Mesenchymal stem cell (in vitro differentiated cells and primary cell): ENCODE data around the gene GRK3.

ENCODE experiments used
- DNase-seq: peaks from one replicate; pipeline ENCODE4 v3.0.0-alpha.2; 2013
- H2AFZ ChIP-seq: one replicate; pipeline ENCODE4 v1.6.1; 2013; ENCODE audit warnings: low read depth, mild to moderate bottlenecking, control low read depth, inconsistent platforms, low read length, moderate library complexity
- H2AK5ac ChIP-seq: 2 replicates; pipeline ENCODE4 v1.6.1; 2013; ENCODE audit warnings: low read length, moderate library complexity, mild to moderate bottlenecking, inconsistent platforms; ENCODE audit not compliant: severe bottlenecking
- H2BK120ac ChIP-seq: one replicate; pipeline ENCODE4 v1.6.1; 2013; ENCODE audit warnings: low read depth, mild to moderate bottlenecking, inconsistent platforms, low read length, moderate library complexity
- H2BK12ac ChIP-seq, 2 experiments: one replicate each; pipeline ENCODE4 v1.6.1; 2013; ENCODE audit warnings: inconsistent platforms in 2 of 2, low read length in 2 of 2, mild to moderate bottlenecking in 2 of 2, moderate library complexity in 2 of 2, control low read depth in 1 of 2
- H2BK15ac ChIP-seq: one replicate; pipeline ENCODE4 v1.6.1; 2013; ENCODE audit warnings: mild to moderate bottlenecking, low read depth, inconsistent platforms; ENCODE audit not compliant: poor library complexity, severe bottlenecking
- H2BK5ac ChIP-seq: 2 replicates; pipeline ENCODE4 v1.6.1; 2013; ENCODE audit warnings: low read depth, mild to moderate bottlenecking, low read length, control low read depth, inconsistent platforms; ENCODE audit not compliant: poor library complexity, severe bottlenecking
- H3K14ac ChIP-seq, 2 experiments: one replicate each; pipeline ENCODE4 v1.6.1; 2013; ENCODE audit warnings: inconsistent platforms in 2 of 2, low read length in 2 of 2, control low read depth in 1 of 2, mild to moderate bottlenecking in 1 of 2, moderate library complexity in 1 of 2
- H3K18ac ChIP-seq, 2 experiments: one replicate each; pipeline ENCODE4 v1.6.1; 2013; ENCODE audit warnings: inconsistent platforms in 2 of 2, low read length in 2 of 2, control low read depth in 1 of 2, low read depth in 1 of 2, mild to moderate bottlenecking in 1 of 2
- H3K23ac ChIP-seq, 2 experiments: one replicate each; pipeline ENCODE4 v1.6.1; 2013; ENCODE audit warnings: inconsistent platforms in 2 of 2, low read length in 2 of 2, mild to moderate bottlenecking in 2 of 2, moderate library complexity in 2 of 2, control low read depth in 1 of 2
- H3K27ac ChIP-seq: 2 replicates; pipeline ENCODE4 v1.5.1; 2013; ENCODE audit warnings: mild to moderate bottlenecking, moderate library complexity, low read length, control low read depth, inconsistent platforms; ENCODE audit not compliant: poor library complexity, severe bottlenecking
- H3K27me3 ChIP-seq, 2 experiments: 2 replicates each; pipeline versions ENCODE4 v1.6.1 to v1.7.0; 2013; ENCODE audit warnings: low read length in 2 of 2, mild to moderate bottlenecking in 2 of 2, moderate library complexity in 2 of 2, control low read depth in 1 of 2, inconsistent platforms in 1 of 2; ENCODE audit not compliant: control insufficient read depth in 1 of 2, insufficient read depth in 1 of 2
- H3K36me3 ChIP-seq, 2 experiments: 2 replicates each; pipeline versions ENCODE4 v1.6.1 to v1.7.0; 2013; ENCODE audit warnings: low read length in 2 of 2, control low read depth in 1 of 2, inconsistent platforms in 1 of 2, low read depth in 1 of 2, mild to moderate bottlenecking in 1 of 2; ENCODE audit not compliant: insufficient read depth in 2 of 2, control insufficient read depth in 1 of 2
- H3K4ac ChIP-seq, 2 experiments: one replicate each; pipeline ENCODE4 v1.6.1; 2013; ENCODE audit warnings: inconsistent platforms in 2 of 2, low read length in 2 of 2, mild to moderate bottlenecking in 2 of 2, moderate library complexity in 2 of 2, control low read depth in 1 of 2, low read depth in 1 of 2
- H3K4me1 ChIP-seq: 2 replicates; pipeline ENCODE4 v1.6.1; 2013; ENCODE audit warnings: low read depth, low read length, control low read depth; ENCODE audit not compliant: control insufficient read depth, insufficient read depth
- H3K4me2 ChIP-seq: 2 replicates; pipeline ENCODE4 v1.6.1; 2013; ENCODE audit warnings: low read length, mild to moderate bottlenecking, inconsistent platforms; ENCODE audit not compliant: poor library complexity, severe bottlenecking
- H3K4me3 ChIP-seq, 2 experiments: 2 replicates each; pipeline versions ENCODE4 v1.5.1 to v1.7.0; 2013; ENCODE audit warnings: low read length in 2 of 2, mild to moderate bottlenecking in 2 of 2, control low read depth in 1 of 2, low read depth in 1 of 2; ENCODE audit not compliant: insufficient read depth in 1 of 2
- H3K79me1 ChIP-seq: replicated peaks from 2 replicates; pipeline ENCODE4 v1.6.1; 2013; ENCODE audit warnings: mild to moderate bottlenecking, control low read depth, low read length, inconsistent platforms; ENCODE audit not compliant: poor library complexity, severe bottlenecking
- H3K9ac ChIP-seq: 2 replicates; pipeline ENCODE4 v1.7.0; 2013; ENCODE audit warnings: mild to moderate bottlenecking, low read length, moderate library complexity
- H3K9me3 ChIP-seq: 2 replicates; pipeline ENCODE4 v1.7.0; 2013; ENCODE audit warnings: mild to moderate bottlenecking, low read length; ENCODE audit not compliant: control insufficient read depth
- H4K8ac ChIP-seq: one replicate; pipeline ENCODE4 v1.6.1; 2013; ENCODE audit warnings: inconsistent platforms, mild to moderate bottlenecking, low read length, moderate library complexity
- H4K91ac ChIP-seq: one replicate; pipeline ENCODE4 v1.6.1; 2013; ENCODE audit warnings: mild to moderate bottlenecking, low read length, inconsistent platforms
- WGBS: methylation state at CpG from one replicate; pipeline ENCODE4 v1.1.7; 2013; ENCODE audit warnings: mixed read lengths; 5-methylcytosine and 5-hydroxymethylcytosine counted together

The GRK3 gene

DNA sequence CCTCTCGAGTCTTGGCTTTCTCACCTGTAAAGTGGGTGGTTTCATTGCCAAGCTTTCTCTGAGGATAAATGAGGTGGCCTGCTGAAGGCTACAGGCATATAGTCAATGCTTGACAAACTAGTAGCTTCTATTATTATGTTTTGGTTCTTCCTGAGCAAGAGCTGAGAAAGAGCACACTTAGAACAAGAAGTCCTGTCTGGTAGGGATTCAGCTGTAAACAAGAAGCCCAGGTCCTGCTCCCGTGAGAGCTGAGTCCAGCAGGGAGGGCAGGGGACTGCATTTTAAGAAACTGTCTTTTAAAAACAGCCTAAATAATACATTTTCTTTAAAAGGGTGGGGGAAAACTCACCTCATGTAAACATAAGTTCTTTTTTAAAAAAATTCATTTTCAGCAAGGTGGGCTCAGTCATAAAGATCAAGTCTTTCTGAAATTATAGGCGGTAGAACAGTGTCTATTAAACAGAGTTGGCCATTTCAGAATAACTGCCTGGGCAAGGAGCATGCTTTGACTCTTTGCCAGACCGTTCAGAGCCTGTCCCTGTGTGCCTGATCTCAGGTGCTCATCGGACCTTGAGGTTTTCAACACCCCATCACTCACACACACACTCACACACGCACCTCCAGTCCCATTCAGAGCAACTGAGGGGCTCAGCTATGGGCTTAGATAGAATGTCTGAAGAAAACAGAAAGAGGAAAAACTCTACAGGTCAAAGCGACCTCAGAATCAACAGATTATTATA is 148.4 kb downstream of the GRK3 start:
- DNase-seq: no peak
- Histone ChIP-seq H2AFZ (no peak overlapping the region), H3K9me3 (no peaks in the 10 kb centered on the region), H3K4me1 (peaks cover 1% of the 10 kb centered on the region), H2BK5ac (no peak overlapping the region), H4K91ac (no peak overlapping the region), H3K27ac (no peak overlapping the region), H3K18ac (no peak overlapping the region), H2BK15ac (no peak overlapping the region), H2AK5ac (no peak overlapping the region), H3K4me2 (no peak overlapping the region), H3K14ac (no peak overlapping the region), H3K23ac (no peak overlapping the region), H2BK12ac (no peak overlapping the region), H3K27me3 (no peaks in the 10 kb centered on the region), H3K4ac (no peak overlapping the region), H3K4me3 (no peak overlapping the region), H4K8ac (no peak overlapping the region), H2BK120ac (no peak overlapping the region), H3K79me1 (no peaks in the 10 kb centered on the region), H3K36me3 (peaks cover 0 to 5% of the 10 kb centered on the region in 2 experiments), H3K9ac (no peak overlapping the region)
- WGBS: 96% methylated on average over 5 of the region's 7 CpGs

GRCh38 chr22:25714070-25714469 is 149.6 kb downstream of the GRK3 start:
- Histone ChIP-seq H3K27me3 (no peaks in the 10 kb centered on the region), H2AFZ (no peak overlapping the region), H2AK5ac (no peak overlapping the region), H3K14ac (no peak overlapping the region), H2BK120ac (no peak overlapping the region), H3K9me3 (no peaks in the 10 kb centered on the region), H3K18ac (no peak overlapping the region), H3K9ac (no peak overlapping the region), H4K91ac (no peak overlapping the region), H3K4me1 (no peaks in the 10 kb centered on the region), H3K4ac (no peak overlapping the region), H4K8ac (no peak overlapping the region), H3K27ac (no peak overlapping the region), H3K23ac (no peak overlapping the region), H2BK15ac (no peak overlapping the region), H3K79me1 (no peaks in the 10 kb centered on the region), H3K4me2 (no peak overlapping the region), H3K4me3 (no peak overlapping the region), H2BK12ac (no peak overlapping the region), H2BK5ac (no peak overlapping the region), H3K36me3 (peaks cover 0 to 5% of the 10 kb centered on the region in 2 experiments)
- WGBS: 96% methylated on average over 3 of the region's 7 CpGs
- no peak for DNase-seq

DNA sequence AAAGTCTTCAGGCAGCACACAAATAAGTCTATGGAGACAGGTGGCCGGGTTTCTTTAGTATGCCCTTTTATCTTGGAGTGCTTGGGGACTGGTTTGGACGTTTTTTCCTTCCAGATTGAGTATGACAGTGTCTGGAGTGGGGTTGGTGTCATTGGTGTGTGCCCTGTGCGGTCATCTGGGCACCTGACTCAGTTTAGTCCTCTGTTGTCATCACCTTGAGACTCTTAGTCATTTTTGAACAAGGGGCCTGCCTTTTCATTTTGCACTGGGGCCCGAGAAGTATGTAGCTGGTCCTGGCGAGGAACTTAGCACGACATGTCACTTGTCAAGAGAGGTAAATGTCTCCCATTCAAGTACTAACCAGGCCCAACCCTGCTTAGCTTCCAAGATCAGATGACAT is 150.3 kb downstream of the GRK3 start:
- Histone ChIP-seq H3K79me1 (no peaks in the 10 kb centered on the region), H2BK15ac (no peak overlapping the region), H3K18ac (no peak overlapping the region), H3K27ac (no peak overlapping the region), H3K36me3 (peaks cover 0 to 5% of the 10 kb centered on the region in 2 experiments), H3K4me3 (no peak overlapping the region), H4K91ac (no peak overlapping the region), H3K14ac (no peak overlapping the region), H3K4ac (no peak overlapping the region), H3K27me3 (no peaks in the 10 kb centered on the region), H3K4me2 (no peak overlapping the region), H2BK120ac (no peak overlapping the region), H2BK5ac (no peak overlapping the region), H2BK12ac (no peak overlapping the region), H4K8ac (no peak overlapping the region), H3K23ac (no peak overlapping the region), H3K9ac (no peak overlapping the region), H3K9me3 (no peaks in the 10 kb centered on the region), H2AK5ac (no peak overlapping the region), H3K4me1 (no peaks in the 10 kb centered on the region), H2AFZ (no peak overlapping the region)
- WGBS: 81% methylated on average over 6 of the region's 6 CpGs
- no peak for DNase-seq

DNA sequence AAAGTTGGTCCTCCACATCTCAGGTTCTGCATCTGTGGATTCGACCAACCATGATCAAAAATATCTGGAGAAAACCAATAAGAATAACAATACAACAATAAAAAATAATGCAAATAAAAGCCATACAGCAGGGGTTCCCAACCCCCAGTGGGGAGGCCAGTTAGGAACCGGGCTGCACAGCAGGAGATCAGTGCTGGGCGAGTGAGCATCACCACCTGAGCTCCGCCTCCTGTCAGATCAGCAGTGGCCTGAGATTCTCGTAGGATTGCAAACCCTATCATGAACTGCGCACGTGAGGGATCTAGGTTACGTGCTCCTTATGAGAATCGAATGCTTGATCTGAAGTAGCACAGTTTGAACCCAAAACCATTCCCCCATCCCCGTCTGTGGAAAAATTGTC is 152.2 kb downstream of the GRK3 start:
- Histone ChIP-seq H3K9me3 (no peaks in the 10 kb centered on the region), H3K14ac (no peak overlapping the region), H3K4me2 (no peak overlapping the region), H2AK5ac (no peak overlapping the region), H3K27ac (no peak overlapping the region), H3K36me3 (peaks cover 0 to 5% of the 10 kb centered on the region in 2 experiments), H2AFZ (no peak overlapping the region), H3K4me1 (no peaks in the 10 kb centered on the region), H2BK5ac (no peak overlapping the region), H4K91ac (no peak overlapping the region), H3K4me3 (no peak overlapping the region), H3K23ac (no peak overlapping the region), H2BK12ac (no peak overlapping the region), H3K27me3 (no peaks in the 10 kb centered on the region), H3K18ac (no peak overlapping the region), H2BK120ac (no peak overlapping the region), H2BK15ac (no peak overlapping the region), H3K4ac (no peak overlapping the region), H3K79me1 (no peaks in the 10 kb centered on the region), H3K9ac (no peak overlapping the region), H4K8ac (no peak overlapping the region)
- DNase-seq: no peak
- 82% methylated on average over 10 of the region's 10 CpGs for WGBS
